ENCODE data around the gene SBF1. TPM values are rescaled to one million over a fixed set of nuclear protein-coding genes. Genes with fewer than 3 reads are reported as not detected.

Gene SBF1
- polyA plus RNA-seq, 1 donor (not counting 4 experiments of a cell fraction or from before 2014, with no cell fraction given) = 16.2 TPM

DNA sequence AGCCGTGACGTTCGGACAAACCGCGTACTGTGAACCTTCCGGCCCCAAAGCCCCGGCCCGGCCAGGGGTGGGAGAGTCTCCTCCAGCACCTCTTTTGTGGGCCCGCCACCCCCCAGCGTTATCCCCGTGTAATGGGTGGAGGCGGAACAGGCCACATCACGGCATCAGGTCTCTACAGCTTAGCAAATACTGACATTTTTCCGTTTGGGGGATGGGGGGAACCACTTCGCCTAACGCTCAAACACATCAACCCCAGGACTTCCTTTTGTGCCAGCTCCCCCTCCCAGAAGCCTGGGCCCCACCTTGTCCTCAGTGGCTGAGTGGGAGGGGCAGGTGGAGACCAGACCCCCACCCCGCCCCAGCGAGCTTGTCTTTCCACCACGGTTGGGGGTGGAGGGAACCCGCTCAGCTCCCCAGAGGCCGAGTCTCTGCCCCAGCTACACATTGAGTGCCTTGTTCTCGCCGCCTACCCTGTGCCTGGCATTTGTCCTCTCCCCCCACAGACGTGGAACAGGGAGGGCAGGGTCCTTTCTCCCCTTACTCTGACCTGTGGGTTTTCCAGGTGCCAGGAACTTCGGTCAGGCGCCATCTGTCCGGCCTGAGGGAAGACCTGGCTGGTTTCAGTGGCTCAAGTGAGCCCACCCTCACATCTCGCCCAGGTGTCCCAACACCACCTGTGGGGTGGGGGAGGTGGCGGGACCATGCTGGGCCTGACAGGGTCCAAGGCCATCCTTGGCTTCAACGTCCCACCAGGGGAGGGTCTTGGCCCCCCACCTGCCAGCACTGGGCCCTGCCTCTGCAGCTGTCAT is 29.6 kb downstream of the SBF1 start:
- no peak for FAIRE-seq
- DNase-seq (ENCODE audit: low read depth, low spot score) = no peak
- Histone ChIP-seq H4K20me1 (ENCODE audit: control insufficient read depth, extremely low read depth, insufficient read depth, low read length) (peaks cover 5% of the 10 kb centered on the region), H3K27me3 (ENCODE audit: control insufficient read depth, extremely low read depth, insufficient read depth, low read length) (no peaks in the 10 kb centered on the region), H3K4me3 (ENCODE audit: control insufficient read depth in 2 of 3, extremely low read depth in 1 of 3, insufficient read depth in 2 of 3, low read depth in 1 of 3, low read length in 3 of 3) (no peak overlapping the region), H3K79me2 (ENCODE audit: control insufficient read depth, insufficient read depth, low read length) (no peaks in the 10 kb centered on the region), H3K4me1 (ENCODE audit: control insufficient read depth, extremely low read depth, insufficient read depth, low read length) (no peaks in the 10 kb centered on the region), H3K27ac (ENCODE audit: control insufficient read depth, insufficient read depth, low read length) (no peak overlapping the region), H3K9me3 (ENCODE audit: control insufficient read depth, low read depth, low read length) (no peaks in the 10 kb centered on the region), H2AFZ (ENCODE audit: control insufficient read depth, low read length) (no peak overlapping the region), H3K9ac (ENCODE audit: control insufficient read depth, extremely low read depth, insufficient read depth, low read length) (no peak overlapping the region), H3K9me1 (ENCODE audit: control insufficient read depth, extremely low read depth, insufficient read depth, low read length) (no peaks in the 10 kb centered on the region), H3K36me3 (ENCODE audit: control insufficient read depth in 2 of 2, extremely low read depth in 1 of 2, insufficient read depth in 2 of 2, low read length in 2 of 2) (peaks cover 24% of the 10 kb centered on the region in 2 experiments), H3K4me2 (ENCODE audit: control insufficient read depth, extremely low read depth, insufficient read depth, low read depth, low read length) (no peak overlapping the region)
- dilution Hi-C loops (cut with MboI; ENCODE audit: extremely low pct_ligation_motif_present, low sequenced_read_pairs) = no loop called here
- no peak for TF ChIP-seq EZH2 (IDR thresholded peaks at IDR 0.05; ENCODE audit: low read length)
- TF ChIP-seq, protein P1, sequence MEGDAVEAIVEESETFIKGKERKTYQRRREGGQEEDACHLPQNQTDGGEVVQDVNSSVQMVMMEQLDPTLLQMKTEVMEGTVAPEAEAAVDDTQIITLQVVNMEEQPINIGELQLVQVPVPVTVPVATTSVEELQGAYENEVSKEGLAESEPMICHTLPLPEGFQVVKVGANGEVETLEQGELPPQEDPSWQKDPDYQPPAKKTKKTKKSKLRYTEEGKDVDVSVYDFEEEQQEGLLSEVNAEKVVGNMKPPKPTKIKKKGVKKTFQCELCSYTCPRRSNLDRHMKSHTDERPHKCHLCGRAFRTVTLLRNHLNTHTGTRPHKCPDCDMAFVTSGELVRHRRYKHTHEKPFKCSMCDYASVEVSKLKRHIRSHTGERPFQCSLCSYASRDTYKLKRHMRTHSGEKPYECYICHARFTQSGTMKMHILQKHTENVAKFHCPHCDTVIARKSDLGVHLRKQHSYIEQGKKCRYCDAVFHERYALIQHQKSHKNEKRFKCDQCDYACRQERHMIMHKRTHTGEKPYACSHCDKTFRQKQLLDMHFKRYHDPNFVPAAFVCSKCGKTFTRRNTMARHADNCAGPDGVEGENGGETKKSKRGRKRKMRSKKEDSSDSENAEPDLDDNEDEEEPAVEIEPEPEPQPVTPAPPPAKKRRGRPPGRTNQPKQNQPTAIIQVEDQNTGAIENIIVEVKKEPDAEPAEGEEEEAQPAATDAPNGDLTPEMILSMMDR (optimal IDR thresholded peaks at IDR 0.05 in 1 of 3, IDR thresholded peaks at IDR 0.05 in 1 of 3, conservative IDR thresholded peaks at IDR 0.05 in 1 of 3; ENCODE audit: extremely low read depth in 1 of 3, insufficient read depth in 2 of 3, low read length in 3 of 3) = no peak

DNA sequence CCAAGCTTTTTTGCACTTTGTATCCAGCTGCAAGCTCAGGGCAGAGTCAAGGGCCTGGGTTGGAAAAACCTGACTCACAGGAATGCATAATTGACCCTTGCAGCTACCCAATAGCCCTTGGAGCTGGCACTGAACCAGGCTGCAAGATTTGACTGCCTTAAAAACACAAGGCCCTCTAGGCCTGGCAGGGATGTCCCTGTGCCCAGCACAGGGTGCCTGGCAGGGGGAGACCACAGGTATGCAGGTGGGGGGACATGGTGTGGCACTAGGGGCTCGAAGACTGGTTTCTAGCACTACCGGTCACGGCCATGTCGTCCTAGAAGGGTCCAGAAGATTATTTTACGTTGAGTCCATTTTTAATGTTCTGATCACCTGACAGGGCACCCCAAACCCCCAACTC is 30.2 kb downstream of the SBF1 start:
- Histone ChIP-seq H3K9me3 (ENCODE audit: control insufficient read depth, low read depth, low read length) (no peaks in the 10 kb centered on the region), H4K20me1 (ENCODE audit: control insufficient read depth, extremely low read depth, insufficient read depth, low read length) (peaks cover 5% of the 10 kb centered on the region), H3K4me3 (ENCODE audit: control insufficient read depth in 2 of 3, extremely low read depth in 1 of 3, insufficient read depth in 2 of 3, low read depth in 1 of 3, low read length in 3 of 3) (no peak overlapping the region), H3K4me1 (ENCODE audit: control insufficient read depth, extremely low read depth, insufficient read depth, low read length) (no peaks in the 10 kb centered on the region), H3K9ac (ENCODE audit: control insufficient read depth, extremely low read depth, insufficient read depth, low read length) (no peak overlapping the region), H3K9me1 (ENCODE audit: control insufficient read depth, extremely low read depth, insufficient read depth, low read length) (no peaks in the 10 kb centered on the region), H3K4me2 (ENCODE audit: control insufficient read depth, extremely low read depth, insufficient read depth, low read depth, low read length) (no peak overlapping the region), H3K27me3 (ENCODE audit: control insufficient read depth, extremely low read depth, insufficient read depth, low read length) (no peaks in the 10 kb centered on the region), H3K79me2 (ENCODE audit: control insufficient read depth, insufficient read depth, low read length) (no peaks in the 10 kb centered on the region), H2AFZ (ENCODE audit: control insufficient read depth, low read length) (no peak overlapping the region), H3K36me3 (ENCODE audit: control insufficient read depth in 2 of 2, extremely low read depth in 1 of 2, insufficient read depth in 2 of 2, low read length in 2 of 2) (peaks cover 22 to 23% of the 10 kb centered on the region in 2 experiments), H3K27ac (ENCODE audit: control insufficient read depth, insufficient read depth, low read length) (no peak overlapping the region)
- FAIRE-seq (no peak), DNase-seq (ENCODE audit: low read depth, low spot score) (no peak)
- dilution Hi-C loops (cut with MboI; ENCODE audit: extremely low pct_ligation_motif_present, low sequenced_read_pairs) = no loop called here
- no peak for TF ChIP-seq EZH2 (IDR thresholded peaks at IDR 0.05; ENCODE audit: low read length)
- TF ChIP-seq, protein P1 (optimal IDR thresholded peaks at IDR 0.05 in 1 of 3, IDR thresholded peaks at IDR 0.05 in 1 of 3, conservative IDR thresholded peaks at IDR 0.05 in 1 of 3; ENCODE audit: extremely low read depth in 1 of 3, insufficient read depth in 2 of 3, low read length in 3 of 3) = no peak

All from keratinocyte (primary cell).